ENCODE data around the gene NUAK1.

NUAK1 gene

DNA sequence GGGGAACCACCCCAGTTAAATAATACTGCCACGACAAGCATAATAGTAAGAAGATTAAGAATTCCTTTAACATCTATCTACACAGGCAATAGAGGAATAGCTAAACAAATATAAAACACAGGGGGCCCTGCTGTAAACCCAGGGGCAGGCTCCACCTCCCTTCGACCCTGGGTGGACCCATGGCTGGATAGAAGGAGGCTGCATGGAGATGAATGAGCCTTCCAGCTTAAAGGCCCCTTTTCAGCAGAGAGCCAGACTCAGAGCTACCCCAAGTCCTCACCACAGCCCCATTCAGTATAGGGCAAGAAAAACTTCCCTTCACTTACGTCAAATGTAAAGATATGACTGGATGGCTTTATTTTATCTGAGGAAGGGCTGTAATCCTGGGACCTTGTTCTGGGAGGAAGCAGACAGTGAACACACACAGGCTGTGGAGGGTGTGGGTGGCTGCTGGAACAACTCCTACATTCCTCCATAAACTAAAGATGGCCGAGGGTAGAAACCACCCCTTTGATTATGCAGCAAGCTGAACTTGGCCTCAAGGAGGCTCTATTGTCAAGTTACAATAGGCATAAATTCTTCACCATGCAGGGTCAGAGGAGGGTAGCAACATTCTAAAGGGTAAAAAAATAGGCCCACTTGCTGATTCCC lies 30.4 kb downstream of the NUAK1 start:
- no peak for DNase-seq

DNA sequence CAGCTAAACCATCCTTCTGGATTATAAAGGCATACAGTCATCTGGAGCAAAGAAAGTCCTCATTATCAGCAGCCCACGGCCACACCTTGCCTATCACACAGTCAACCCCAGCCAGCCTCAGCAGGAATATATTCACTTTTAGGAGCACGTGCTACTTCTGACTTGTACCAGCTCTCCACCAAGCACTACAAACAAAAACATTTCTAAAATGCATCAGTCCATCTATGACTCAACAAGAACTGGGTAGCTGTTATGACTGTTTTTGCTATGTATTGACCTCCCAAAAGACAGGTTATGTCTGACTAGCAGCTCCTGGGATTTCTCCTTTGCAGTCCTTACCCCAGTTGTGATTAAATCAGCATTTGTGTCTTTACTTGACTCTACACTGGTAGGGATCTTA lies 31.2 kb downstream of the NUAK1 start:
- no peak for DNase-seq

DNA sequence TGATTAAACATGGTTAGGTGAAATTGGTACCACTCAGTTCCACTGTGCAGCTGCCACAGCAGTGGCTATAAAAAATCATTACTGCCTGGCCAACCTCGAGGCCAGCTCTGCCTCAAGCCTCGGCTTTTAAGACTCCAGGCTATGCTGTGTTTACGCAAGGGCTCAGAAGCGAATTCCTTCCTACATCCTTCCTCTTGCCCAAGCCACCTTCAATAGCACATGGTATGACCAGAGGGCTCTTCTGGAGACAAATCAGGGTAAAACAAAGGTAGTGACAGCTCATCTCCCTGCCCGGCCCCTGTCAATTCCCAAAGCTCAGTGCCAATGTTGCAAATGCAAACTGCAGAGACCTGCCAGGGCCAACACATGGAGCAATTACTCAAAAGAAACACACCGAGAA lies 31.9 kb downstream of the NUAK1 start:
- no peak for DNase-seq

DNA sequence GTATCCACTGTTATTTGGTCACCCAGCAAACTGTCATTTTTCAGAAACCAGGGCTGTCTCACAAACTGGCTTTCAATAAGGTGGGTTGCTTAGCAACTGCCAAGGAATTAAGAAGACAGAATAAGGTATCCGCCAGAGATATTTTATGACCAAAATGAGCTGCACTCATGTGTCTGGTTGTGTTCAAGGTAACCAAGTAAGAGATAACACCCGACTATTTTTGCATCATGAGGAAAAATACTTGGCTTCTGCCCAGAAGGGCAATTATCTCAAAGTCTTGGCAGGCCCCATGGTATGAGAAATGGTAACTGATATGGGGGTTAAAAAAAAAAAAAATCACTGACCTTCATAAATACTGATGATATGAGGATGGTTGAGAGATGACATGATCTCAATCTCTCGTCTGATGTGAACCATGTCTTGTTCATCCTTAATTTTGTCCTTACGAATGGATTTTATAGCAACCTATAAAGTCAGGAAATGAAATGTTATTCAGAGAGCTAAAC lies 32.6 kb downstream of the NUAK1 start:
- no peak for DNase-seq

DNA sequence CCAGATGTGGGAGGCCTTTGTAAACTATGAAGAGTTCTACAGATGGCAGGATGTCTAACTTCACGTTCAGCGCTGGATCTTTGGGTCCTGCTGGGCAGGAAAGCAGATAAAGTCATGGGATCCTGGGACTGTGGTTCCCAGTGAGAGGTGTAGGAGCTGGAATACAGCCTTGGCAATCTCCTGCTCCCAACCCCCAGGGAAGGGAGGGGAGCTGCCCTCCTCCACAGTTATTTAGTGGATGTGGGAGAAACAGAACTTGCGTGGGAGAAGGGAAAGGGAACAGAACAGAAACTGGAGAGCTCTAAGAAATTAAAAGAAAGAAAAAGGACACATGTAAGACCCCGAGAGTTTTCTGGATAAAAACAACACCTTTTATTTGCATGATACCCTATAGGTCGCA lies 37.0 kb downstream of the NUAK1 start:
- no peak for DNase-seq

GRCh38 chr12:106098691-106099200 lies 40.0 kb downstream of the NUAK1 start:
- no peak for DNase-seq

DNA sequence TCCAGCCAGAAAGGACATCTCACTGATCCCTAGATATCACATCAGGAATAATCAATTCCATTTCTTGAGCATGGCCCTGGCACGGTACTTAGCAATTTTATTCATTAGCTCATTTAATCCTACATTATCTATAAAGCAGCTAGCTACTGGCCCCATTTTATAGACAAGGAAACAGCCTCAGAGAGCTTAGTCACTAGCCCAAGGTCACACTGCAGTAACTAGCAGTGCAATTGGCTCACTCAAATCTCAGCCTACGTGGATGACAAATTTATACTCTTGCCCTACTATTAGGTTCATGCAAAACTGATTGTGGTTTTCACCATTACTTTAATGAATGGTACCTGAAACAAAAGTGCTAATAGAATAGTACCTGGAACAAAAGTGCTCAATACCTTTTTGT lies 41.7 kb downstream of the NUAK1 start:
- no peak for DNase-seq

GRCh38 chr12:106096376-106096775 lies 42.4 kb downstream of the NUAK1 start:
- DNase-seq: no peak

DNA sequence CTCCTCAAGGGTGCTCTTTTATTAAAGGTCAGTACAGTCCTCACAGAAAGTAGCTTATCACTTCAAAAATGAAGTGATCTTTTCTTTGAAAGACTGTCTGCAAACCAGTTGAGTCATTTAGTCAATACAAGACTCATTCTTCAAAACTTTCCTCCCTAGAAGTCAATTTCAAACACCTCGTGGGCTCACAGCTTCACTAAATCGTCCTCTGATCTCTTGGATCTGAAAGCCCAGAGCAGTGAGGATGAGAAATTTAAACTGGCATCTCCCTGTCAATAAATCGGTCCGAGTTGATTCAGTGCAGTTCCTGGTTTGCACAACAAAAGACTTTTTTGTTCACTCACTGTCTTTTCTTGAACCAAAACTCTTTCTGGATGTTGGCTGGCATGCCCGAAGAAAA lies 44.5 kb downstream of the NUAK1 start:
- no peak for DNase-seq

- no peak for DNase-seq
Observed at GRCh38 chr12:106093246-106093645, 45.5 kb downstream of the NUAK1 start.

GRCh38 chr12:106091446-106091820 lies 47.3 kb downstream of the NUAK1 start:
- no peak for DNase-seq

DNA sequence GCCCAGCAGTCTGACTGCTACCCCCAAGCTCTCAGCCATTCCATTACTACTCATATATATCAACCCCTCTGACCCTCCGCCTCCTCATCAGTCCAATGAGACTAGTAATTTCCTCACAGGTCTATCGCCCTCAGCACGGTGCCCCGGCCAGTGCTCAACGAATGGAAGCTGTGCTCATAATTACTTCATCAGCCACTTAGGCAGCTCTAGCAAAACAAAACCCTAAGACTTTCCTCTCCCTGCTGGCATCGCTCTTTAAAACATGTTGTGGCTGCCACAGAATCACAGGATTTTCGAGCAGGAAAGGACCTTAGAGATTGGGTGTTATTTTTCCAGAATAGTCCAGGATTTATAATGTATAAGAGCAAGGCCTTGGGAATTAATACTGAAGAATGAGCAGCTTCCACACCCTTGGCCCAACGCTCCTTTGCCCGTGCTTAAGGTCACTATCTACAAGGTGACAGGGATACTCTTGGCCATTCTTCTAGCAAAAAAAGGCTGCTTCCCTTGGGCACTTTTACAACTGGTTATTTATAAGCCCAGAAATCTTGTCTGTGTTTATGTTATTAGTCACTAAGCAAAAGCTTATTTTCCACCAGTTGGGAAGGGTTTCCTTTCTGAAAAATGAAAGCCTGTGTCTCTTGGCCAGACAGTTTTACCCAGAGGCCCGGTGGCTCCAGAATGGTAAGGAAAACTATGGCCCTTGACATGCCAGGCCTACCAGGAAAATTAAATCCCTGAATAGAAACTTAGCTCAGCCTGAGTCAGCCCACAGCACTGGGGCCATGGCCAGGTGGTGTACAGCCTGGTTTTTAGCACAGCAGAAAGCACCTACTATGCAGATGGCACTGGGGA lies 47.9 kb downstream of the NUAK1 start:
- no peak for DNase-seq

DNA sequence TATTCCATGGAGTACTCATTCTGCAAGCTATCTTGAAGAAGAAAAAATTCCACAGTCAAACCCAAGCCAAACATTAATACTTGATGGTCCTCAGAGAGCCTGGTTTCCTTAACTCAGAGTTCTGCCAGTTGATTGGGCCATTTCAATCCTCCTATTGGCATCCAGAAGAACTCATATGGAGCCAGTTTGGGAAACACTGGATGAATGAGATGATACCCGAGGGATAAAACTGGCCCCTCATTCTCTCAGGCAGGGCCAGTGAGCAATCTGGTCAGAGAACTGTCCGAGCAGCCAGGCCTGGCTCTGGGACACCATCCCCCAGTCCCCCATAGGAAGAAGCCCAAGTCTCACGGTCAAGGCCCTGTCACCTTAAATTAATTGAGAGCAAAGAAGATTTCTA lies 48.8 kb downstream of the NUAK1 start:
- no peak for DNase-seq

DNA sequence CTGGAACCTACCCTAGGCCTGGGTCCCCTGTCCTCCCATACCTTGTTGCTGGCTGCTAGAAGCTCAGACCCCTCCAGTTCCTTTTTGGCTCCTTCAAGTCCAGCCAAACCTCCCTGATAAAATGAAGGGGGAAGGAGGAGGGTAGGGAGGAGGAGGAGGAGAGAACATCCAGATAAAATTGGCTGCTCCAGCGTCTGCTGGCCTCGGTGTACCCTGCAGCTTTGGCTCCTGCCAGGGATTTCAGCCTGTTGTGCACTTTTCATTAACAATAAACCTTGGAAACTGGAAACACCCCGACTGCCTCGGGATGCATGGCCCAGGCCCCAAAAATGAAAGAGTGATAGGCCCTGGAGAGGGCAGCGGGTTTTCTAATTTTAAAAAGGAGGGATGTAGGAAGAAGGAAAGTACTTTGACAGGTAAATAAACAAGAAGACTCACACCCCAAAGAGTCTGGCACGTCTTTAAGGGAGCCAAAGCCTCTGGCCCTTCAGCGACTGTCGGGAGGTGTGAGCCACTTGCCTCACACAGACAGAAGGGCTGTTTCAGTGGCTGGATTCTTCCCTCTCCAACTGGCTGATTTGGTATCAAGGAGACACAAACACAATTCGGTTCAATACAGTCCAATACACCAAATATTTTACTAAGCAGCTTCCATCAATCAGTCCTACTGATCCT lies 49.8 kb downstream of the NUAK1 start:
- DNase-seq: no peak

- no peak for DNase-seq
Observed at GRCh38 chr12:106088246-106088808, 50.4 kb downstream of the NUAK1 start.

GRCh38 chr12:106086696-106087095 lies 52.1 kb downstream of the NUAK1 start:
- no peak for DNase-seq

GRCh38 chr12:106085213-106085612 lies 53.5 kb downstream of the NUAK1 start:
- DNase-seq: no peak

DNA sequence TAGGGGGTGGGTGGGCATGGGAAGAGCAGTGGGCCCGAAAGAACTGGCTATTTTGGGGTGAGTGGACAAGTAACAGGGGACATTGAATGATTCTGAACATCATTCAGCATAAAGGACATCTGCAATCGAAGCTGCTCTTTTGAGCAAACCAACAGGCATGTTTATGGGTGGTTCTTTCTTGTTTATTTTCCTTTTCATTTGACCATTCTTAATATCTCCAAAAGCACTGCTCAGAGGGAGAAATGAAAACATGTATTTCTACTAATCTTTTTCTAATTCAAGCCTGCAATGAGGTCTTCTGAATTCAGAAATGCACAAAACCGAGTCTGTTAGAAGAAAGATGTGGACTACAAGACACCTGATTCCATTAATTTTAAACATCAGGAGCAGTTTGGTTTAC lies 54.0 kb downstream of the NUAK1 start:
- no peak for DNase-seq

- DNase-seq: no peak
Observed at GRCh38 chr12:106084014-106084671, 54.6 kb downstream of the NUAK1 start.

- no peak for DNase-seq
Observed at GRCh38 chr12:106082216-106083175, 56.3 kb downstream of the NUAK1 start.

DNA sequence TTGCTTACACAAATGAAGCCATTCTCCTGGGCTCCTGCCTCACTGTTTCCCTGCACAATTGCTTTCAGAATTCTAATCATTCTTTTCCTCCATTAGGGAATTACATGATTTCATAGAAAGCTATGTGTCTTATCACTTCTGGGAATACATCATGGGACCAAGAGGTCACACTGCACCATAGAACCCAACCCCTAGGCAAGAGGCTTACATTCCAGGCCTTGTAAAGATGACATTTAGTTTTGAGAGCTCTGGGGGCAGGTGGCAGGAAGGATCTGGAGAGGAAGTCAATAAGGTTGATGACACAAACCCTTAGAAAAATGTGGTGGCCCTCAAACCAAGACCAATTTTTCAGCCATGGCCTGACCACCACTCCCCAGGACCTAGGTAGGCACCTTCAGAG lies 57.1 kb downstream of the NUAK1 start:
- DNase-seq: no peak

DNA sequence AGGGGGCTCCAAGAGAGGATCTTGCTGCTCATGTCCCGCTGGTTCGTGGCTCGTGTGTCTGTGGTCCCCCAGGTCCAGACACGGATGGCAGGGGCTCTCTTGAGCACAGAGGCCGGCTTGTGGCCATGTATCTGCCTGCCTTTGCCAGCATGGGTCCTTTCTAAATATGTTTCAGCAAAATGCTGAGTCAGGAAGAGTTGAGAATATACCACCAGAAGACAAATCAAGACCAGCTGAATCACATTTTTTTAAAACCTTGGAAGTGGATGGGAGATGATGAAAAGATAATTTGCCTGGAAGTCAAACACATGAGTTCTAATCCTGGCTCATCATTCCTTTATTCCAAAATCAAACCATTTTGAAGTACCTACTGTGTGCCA lies 58.0 kb downstream of the NUAK1 start:
- no peak for DNase-seq
